Stimulated activated CD4-positive, alpha-beta T cell treated with anti-CD3 and anti-CD28 coated beads, Interleukin-1b, Interleukin-23, amount 100 ng/mL, for 4 hours (primary cell): ENCODE results near the gene IPO5.
"Not testable (repeated sequence)": the region's sequence is repeated elsewhere in the genome, so short reads cannot be mapped to it uniquely, and the experiment has no call there.

Source experiments
- DNase-seq, 2 donors: peaks; one replicate each; pipeline ENCODE4 v3.0.0-alpha.2; 2020; ENCODE audit warnings: low read depth in 2 of 2

Gene IPO5

GRCh38 chr13:97949316-97949715 lies 4.2 kb upstream of the IPO5 start:
- DNase-seq: not testable (repeated sequence)

- no peak for DNase-seq
Measured at GRCh38 chr13:97951376-97951775, 2.1 kb upstream of the IPO5 start.

DNA sequence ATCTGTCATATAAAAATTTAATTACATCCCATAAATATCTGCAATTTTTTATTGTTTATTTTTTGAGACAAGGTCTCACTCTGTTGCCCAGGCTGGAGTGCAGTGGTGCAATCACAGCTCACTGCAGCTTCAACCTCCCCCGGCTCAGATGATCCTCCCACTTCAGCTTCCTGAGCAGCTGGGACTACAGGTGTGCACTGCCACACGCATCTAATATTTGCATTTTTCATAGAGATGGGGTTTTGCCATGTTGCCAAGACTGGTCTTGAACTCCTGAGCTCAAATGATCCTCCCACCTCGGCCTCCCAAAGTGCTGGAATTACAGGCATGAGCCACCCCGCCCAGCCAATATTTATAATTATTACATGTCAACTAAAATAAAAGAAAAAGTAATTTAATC lies 644 bp upstream of the IPO5 start:
- DNase-seq: not testable (repeated sequence)

DNA sequence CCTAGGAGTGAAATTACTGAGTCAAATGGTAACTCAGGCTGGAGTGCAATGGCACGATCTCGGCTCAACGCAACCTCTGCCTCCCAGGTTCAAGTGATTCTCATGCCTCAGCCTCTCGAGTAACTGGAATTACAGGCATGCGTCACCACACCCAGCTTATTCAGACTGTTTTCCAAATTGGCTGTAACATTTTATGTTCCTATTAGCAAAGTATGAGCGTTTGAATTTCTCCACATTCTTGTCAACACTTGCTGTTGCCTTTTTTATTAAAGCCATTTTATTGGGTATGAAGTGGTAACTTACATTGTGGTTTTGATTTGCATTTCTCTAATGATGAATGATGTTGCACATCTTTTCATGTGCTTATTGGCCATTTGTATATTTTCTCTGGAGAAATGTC lies 7.9 kb downstream of the IPO5 start:
- DNase-seq: no peak

DNA sequence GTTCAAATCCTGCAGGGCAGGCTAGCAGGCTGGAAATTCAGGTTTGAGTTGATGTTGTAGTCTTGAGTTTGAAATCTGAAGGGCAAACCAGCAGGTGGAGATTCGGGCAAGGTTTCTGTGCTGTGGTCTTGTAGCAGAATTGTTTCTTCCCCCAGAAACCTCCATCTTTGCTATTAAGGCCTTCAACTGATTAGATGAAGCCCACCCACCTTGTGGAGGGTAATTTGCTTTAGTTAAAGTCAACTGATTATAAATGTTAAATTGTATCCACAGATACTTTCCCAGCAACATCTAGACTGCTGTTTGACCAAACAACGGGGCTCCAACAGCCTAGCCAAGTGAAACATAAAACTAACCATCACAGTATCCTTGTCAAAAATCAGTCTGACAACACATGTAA lies 9.4 kb downstream of the IPO5 start:
- no peak for DNase-seq

- no peak for DNase-seq
Measured at GRCh38 chr13:97967226-97967625, 13.8 kb downstream of the IPO5 start.

- no peak for DNase-seq
Measured at GRCh38 chr13:97967948-97968347, 14.5 kb downstream of the IPO5 start.

- no peak for DNase-seq
Measured at GRCh38 chr13:97971519-97971918, 18.0 kb downstream of the IPO5 start.

DNA sequence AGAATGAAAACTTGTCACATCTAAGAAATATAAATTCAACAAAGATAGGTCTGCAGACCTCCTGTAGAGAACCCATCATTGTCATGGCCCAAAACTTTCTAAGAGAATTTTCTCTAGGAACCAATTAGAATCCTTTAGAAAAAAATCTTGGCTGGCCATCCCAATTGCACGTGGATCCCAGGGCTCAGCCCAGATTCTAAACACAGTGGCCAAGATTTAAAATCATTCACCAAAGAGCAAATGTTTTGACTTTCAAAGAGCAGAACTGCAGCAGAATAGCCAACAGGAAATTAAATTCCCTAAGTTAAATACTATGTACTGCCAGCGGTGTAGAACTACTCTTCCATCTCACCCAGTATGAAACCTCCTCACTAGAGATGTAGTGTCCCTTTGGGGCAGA lies 21.3 kb downstream of the IPO5 start:
- no peak for DNase-seq

DNA sequence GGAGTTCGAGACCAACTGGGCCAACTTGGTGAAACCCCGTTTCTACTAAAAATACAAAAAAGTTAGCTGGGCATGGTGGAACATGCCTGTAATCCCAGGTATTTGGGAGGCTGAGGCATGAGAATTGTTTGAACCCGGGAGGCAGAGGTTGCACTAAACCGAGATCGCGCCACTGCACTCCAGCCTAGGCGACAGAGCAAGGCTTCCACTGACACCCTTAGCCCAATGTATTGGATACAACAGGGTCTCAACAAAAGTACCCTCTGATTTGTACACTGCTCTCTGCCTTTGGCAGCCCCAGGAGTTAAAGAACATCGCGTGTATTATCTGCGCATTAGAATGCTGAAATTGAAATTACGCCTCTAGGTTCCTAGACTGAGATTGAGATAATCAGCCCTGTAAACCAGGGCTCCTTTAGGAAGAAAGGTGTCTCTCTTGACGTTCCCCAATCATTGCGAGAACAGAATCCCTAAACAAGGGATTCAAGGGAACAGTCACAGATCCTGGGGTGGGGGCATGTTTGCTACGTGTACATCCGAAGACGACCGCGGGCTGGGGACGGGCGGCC lies 21.9 kb downstream of the IPO5 start:
- DNase-seq: peak in 1 of 2 donors; percentile 41

GRCh38 chr13:97975848-97976609 lies 22.6 kb downstream of the IPO5 start:
- peak; percentile 86 to 94 for DNase-seq

- peak in 1 of 2 donors; percentile 26 for DNase-seq
Measured at GRCh38 chr13:97976610-97977521, 23.4 kb downstream of the IPO5 start.

DNA sequence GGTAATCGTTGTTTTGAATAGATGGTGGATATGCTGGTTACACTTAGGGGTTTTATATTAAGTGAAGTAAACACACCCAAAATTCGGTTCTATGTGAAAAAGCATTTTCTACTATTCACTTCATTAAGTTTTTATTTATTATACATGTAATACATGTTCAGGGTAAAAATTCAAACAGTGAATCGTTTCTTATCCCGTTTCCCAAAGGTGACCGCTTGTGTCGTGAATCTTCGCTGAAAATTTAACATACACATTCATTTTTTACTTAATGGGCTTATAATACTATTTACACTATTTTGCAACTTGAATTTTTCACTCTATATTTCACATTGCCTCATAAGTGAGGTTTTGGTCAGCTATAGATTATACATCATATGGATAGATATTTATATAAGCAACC lies 24.5 kb downstream of the IPO5 start:
- no peak for DNase-seq

DNA sequence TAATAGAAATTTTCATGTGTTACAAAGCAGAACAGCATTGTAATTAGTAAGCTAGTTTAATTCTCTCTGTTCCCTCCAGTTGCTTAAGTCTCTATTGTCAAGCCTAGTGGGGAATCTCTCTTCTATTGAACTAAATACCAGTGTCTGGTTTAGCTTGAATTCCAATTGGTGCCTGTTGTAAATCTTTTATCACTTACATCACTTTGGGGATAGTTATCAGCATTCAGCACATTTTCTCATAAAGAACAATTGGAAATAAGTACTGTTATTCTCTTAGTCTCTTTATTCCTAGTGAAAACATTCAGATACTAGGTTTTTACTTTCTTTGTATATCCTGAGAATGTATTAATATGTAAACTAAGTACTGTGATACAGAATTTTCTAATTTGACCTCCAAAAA lies 25.2 kb downstream of the IPO5 start:
- no peak for DNase-seq

- no peak for DNase-seq
Measured at GRCh38 chr13:97979051-97979450, 25.6 kb downstream of the IPO5 start.

DNA sequence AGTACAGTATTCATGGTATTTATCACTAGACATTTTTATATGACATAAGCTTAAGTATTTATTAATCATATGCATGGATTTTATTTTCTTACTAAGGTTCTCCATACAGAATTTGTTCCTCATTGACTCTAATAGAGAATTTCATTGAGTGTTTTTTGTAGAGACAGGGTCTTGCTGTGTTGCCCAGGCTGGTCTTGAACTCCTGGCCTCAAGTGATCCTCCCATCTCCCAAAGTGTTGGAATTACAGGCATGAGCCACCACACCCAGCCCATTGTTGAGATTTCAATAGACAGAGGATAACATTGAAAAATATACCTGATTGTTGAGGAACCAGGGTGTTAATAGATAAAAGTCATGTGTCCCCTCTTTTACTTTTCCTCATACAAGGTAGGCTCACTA lies 26.1 kb downstream of the IPO5 start:
- no peak for DNase-seq

GRCh38 chr13:97982286-97982685 lies 28.8 kb downstream of the IPO5 start:
- no peak for DNase-seq

GRCh38 chr13:97986835-97987234 lies 33.4 kb downstream of the IPO5 start:
- DNase-seq: no peak

DNA sequence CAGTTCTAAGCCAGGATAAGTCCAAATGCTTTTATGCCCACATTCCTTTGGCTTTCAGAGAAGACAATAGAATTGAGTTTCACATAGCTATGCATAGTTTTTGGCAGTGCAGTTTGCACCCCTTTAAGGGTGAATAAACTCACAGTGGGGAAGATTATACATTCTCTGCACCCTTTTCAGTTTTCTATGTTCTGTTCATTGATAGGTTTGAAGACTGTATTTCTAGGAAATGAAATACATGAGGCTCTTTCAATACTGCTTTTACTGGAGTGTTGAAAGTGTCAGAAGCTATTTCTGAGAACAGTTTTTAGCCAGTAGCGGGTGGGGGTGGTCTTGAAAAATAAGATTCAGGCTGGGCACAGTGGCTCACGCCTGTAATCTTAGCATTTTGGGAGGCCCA lies 46.2 kb downstream of the IPO5 start:
- DNase-seq: no peak

DNA sequence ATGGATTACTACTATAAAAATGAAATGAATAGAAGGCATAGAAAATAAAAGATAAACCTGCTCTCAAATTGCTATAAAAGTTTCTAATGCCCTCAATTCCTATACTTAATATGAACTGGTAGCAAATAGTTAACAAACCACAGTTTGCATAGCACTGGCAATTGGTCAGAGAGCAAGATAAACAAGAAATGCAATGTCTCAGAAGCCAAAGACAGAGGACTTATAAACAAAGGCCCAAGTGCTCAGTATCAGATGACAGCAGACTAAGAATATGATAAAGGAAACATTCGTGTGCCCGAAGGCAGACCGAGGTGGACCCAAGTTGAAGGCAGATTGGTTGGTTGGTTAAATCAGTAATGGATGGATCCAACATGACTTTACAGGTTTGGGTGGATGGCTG lies 50.6 kb downstream of the IPO5 start:
- no peak for DNase-seq

GRCh38 chr13:98004997-98005396 lies 51.5 kb downstream of the IPO5 start:
- DNase-seq: not testable (repeated sequence)

- DNase-seq: no peak
Measured at GRCh38 chr13:98007001-98007400, 53.5 kb downstream of the IPO5 start.

DNA sequence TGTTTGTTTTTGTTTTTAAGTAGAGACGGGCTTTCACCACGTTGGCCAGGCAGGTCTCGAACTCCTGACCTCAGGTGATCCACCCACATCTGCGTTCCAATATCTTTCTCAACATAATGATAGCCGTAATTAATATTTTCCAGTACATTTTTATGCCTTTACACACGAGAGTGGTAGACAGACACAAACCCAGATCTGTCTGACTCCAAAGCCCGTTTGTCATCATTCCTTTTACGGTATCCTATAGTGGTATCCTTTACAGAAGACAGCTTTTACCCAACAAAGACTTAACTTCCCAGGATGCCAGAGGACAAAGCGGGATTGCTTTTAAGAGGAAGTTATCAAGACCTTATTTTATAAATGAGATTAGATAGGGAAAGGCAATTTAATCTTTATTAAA lies 59.8 kb downstream of the IPO5 start:
- DNase-seq: no peak
